NCI-H526 (cell line): ENCODE data around the gene GRM8.

ENCODE experiments used
- DNase-seq, 2 experiments: peaks; one replicate each; lab custom pipeline; 2025; lab: John Stamatoyannopoulos, UW

GRM8 gene

DNA sequence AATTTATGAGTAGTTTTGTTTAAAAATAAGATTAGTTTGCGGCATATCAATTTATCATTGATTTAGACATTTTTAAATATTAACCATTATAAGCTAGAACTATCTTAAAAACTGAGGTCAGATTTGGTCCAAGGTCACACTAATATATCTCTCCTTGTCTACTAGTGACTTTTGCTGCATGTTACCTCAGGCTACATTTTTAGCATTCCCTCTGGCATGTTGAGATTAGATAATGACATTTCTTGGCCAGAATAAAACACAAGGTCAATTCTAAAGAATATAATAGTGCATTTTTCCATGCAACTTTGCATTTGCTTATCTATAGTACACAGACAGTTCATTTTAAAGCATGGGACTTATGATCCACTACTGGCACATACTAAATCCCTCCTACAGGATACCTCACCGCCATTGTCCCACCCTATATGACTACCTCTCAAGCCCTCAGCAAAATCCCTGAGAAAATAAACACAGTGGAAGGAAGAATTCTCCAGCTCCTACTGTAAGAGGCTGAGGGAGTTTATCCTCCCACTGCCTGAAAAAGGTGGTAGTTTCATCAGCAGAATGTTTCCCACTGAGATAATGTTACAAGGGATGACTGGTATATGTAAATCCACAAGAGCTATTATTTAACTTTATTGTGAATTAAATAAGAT, 816.4 kb downstream of the GRM8 start:
- DNase-seq: no peak

DNA sequence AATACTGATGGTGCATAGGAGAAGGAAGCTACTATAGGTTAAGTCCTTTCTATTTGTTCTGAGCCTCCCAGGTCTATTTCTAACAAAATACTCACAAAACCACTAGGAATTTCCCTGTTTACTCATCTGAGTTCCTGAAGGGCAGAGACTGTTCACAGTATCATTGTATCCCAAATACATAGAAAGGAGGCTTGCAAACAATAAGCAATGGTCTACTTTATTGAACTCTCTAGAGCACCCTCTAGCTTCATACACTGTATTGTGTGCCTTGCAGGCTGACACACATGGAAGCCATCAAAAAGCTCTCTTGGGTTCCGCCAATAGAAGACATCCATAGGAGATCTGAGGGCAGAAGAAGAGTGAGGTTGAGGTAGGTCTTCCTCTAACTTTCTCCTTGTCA, 826.1 kb downstream of the GRM8 start:
- DNase-seq: peak; percentile 7 to 39

DNA sequence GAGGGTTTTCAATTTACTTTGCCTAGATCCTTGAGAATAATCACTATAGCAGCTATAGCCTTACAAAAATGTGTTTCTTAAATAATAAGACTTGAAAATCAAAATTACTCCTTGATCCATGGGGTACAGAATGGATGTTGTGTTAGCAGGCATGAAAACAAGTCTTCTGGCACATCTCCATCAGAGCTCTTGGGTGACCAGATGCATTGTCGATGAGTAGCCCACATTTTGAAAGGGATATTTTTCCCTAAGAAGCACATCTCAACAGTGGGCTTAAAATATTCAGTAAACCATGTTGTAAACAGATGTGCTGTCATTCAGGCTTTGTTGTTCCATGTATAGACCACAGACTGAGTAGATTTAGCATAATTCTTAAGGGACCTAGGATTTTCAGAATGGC, 827.8 kb downstream of the GRM8 start:
- no peak for DNase-seq

DNA sequence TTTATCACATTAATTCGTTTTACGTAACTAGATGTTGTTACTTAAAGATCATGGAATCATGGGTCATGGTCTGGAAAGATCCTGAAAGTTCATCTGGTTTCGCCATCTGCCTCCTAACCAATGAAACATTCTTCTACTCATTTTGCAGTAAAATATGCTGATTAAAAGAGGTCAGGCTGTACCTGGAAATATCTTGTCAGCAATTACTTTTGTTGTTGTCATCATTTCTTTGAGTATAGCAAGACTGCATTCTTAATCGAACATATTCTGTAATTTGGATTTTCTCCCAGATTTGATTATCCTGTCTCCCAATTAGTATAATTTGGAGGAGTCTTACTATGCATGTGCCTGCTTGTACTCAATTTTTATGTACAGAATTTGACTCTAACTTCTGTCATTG, 833.7 kb downstream of the GRM8 start:
- DNase-seq: no peak

DNA sequence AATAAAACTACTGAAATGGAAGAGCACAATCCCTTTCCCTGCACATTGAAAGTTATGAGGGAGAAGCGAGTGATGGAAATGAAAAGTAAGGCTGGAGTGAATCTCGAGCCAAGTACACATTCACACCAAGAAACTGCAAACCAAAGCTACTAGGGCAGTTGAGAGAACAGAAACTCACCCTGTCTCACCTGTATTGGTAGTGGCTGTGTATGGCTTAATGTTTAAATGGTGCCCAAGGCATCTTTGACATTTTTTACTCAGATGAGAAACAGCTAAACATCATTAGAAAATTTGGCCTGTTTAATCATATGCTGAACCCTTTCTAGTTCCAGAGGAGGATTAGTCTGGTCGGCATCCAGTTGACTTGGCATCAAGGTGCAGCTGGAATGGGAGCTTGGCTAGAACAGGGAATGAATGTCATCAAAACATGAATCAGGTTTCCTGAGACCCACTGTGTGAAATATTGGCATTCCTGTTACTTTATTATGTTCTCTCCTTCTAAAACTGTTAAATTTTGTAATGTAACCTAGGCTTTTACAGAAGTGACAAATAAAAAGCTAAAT, 840.8 kb downstream of the GRM8 start:
- DNase-seq: no peak

DNA sequence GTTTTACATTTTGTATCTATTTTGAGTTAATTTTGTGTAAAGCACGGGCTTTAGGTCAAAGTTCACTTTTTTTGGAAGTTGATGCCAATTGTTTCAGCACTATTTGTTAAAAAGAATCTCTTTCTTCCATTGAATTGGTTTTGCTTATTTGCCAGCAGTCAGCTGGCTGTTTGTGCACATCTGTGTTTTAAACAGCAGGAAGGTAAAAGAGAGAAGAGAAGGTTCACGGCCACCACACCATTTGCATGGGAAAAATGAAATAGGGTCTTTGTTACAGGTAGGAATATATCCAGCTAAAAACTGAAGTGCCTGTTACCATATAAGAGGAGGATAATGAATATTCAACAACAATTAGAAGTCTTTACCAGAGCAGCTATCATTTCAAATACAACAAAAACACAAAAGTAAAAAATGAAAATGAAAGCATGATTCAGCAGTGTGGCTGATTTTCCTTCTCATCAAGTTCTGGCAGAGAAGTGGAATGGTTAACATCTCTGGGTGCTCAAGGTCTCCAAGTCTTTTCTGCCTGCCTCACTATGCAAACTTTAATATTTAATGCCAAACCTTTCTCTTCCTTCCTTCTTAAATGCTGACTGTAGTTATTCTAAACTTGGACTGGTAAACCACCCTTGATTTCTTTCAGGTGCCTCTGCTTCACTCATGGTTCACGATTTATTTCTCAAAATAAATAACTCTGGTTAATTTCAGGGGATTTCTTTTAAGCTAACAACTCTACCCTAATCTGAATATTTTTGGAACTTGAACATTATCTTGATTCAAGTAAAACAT, 841.5 kb downstream of the GRM8 start:
- peak; percentile 80 to 83 for DNase-seq

DNA sequence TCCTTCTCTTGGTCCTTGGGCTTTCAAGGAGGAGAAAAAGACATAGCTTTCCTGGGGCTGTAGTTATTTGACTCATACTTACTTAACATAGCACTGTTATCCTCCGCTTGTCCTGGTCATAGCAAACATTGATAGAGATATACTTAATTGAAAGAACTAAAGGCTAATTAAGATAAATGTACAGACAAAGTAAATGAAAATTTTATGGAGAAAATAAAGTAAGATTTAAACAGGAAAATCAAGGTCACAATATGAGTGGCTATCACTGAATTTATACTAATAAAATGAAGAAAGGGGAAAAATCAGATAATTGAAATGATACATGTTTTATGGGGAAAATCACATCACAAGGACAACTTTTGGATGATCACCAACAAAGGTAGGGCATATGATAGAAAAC, 849.7 kb downstream of the GRM8 start:
- DNase-seq: no peak

DNA sequence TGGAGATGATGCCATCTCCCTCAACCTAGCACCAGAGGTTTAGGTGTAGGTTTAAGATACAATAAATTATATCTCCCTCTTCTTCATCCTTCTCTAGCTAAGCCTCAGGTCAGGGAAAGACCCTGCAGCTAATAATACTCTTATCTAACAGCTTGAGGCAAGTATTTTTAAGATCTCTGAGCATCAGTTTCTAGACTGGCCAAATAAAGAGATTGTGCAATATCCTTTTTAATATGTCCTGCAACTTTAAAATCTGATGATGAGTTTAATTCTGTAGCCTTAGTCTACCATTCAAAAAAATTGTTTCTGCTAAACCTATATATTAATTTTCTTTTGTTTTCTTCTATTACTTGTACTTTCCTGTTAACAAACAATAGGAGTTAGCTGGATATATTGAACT, 850.8 kb downstream of the GRM8 start:
- no peak for DNase-seq

DNA sequence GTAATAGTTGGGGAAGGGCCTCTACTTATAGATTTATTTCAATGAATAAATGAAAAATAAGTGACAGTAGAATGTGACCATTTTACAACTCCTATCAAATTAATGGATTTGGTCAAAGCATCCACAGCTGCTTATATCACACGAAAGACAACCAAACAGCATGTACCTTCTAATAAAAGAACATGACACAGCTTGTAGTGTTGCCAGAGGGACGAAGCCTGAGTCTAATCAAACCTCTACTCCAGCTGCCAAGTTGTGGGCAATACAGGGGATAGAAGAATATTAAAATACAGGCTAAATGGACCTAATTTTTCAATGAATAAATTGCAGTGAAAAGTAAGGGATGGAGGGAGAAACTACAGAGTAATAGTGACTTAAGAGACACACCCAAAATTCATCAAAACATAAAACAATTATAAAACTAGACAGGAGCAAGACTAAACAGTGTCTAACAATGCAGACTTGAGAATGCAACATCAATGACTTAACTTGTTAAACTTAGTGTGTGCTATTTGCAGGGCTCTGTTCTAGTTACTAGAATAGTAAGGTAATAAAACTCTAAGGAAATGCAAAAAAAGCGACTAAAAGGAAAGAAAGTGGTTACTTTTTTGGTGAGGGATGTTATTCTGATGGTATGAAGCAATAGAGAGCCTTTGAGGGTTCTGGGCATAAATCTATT, 853.8 kb downstream of the GRM8 start:
- DNase-seq: no peak

DNA sequence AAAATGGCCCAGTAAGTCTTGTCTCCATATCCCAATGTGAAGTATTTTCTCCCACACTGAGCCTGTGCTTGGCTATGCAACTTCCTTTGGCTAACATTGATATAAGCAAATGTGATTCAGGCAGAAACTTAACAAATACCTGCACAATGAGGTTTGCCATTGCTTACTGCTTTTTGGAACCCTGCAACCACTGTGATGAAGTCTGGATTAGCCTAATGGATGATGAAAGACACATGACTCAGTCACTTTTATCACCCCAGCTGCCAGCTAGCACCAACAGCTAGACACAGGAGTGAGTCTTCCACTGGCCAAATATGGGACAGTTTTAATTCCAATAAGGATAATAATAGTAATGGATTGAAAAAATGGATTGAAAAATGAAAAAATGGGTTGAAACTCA, 854.5 kb downstream of the GRM8 start:
- no peak for DNase-seq

DNA sequence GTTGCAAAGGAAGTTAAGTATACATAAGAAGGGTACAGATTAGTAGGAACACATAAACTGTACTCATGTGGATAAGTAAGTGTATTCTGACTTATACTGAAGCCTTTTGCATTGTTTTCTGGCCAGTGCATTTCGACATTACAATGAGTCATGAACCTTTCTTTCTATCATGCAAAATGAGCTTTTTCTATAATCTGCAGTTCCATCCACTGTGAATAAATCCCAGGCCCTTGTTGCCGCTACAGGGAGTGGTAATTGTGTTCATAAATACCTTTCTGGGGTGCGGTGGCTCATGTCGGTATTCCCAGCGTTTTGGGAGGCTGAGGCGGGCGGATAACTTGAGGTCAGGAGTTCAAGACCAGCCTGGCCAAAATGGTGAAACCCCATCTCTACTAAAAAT, 858.3 kb downstream of the GRM8 start:
- DNase-seq: no peak
